Left lung (tissue), 10 donors: ENCODE data around the gene VSNL1. TPM values are rescaled to one million over a fixed set of nuclear protein-coding genes. Genes with fewer than 3 reads are reported as not detected.

Experiments used
- ATAC-seq: fragments of 200-7000 bp; cut with Tn5 transposase; one replicate; pipeline ENCODE4 v1.9.1; 2020; ENCODE audit warnings: moderate library complexity
- DNase-seq, 4 donors: peaks; one replicate each; pipeline ENCODE4 v3.0.0-alpha.2; 2013 to 2020
- H3K27ac ChIP-seq, 2 donors: fragments of 200-600 bp; sonication (generic) in 1 of 2; one replicate each; pipeline versions ENCODE4 v1.5.0 to v1.8.0; 2020 to 2021
- H3K27me3 ChIP-seq, 2 donors: fragments of 200-600 bp; sonication (generic) in 1 of 2; one replicate each; pipeline versions ENCODE4 v1.5.0 to v1.8.0; 2020 to 2021
- H3K36me3 ChIP-seq, 2 donors: fragments of 200-600 bp; sonication (generic) in 1 of 2; one replicate each; pipeline versions ENCODE4 v1.5.0 to v1.8.0; 2020 to 2021
- H3K4me1 ChIP-seq, 2 donors: fragments of 200-600 bp; one replicate each; pipeline ENCODE4 v1.8.0; 2021
- H3K4me3 ChIP-seq, 2 donors: fragments of 200-600 bp; sonication (generic) in 1 of 2; one replicate each; pipeline versions ENCODE4 v1.5.0 to v1.8.0; 2020 to 2021; ENCODE audit warnings: mild to moderate bottlenecking in 1 of 2
- H3K9me3 ChIP-seq, 2 donors: fragments of 200-600 bp; sonication (generic) in 1 of 2; one replicate each; pipeline versions ENCODE4 v1.5.0 to v1.8.0; 2020 to 2021
- intact Hi-C, 2 donors: fragments of 100-400 bp; cut with DNase I; formaldehyde crosslinking; loops; one replicate each; pipeline versions ENCODE4 v1.11.2 to v1.14.2; 2022
- polyA plus RNA-seq, 6 donors: library from polyadenylated mRNA; unstranded; fragments of 120-200 nt; gene quantifications; one replicate each; pipeline ENCODE4 v1.2.1, GENCODE V29; 2013; ENCODE audit not compliant: insufficient read length in 6 of 6
- total RNA-seq, 2 donors: library from RNA; stranded (reverse); fragmentation: NEBNext Ultra II Directional; extraction: Animal tissue kit (Norgen Biotek cat#: 25700); gene quantifications; one replicate each; pipeline ENCODE4 v1.2.1, GENCODE V29; 2021
- TF ChIP-seq, protein P1 (sequence below), 2 donors: fragments of 200-600 bp; sonication (generic) in 1 of 2; IDR thresholded peaks; one replicate each; pipeline versions ENCODE4 v1.5.0 to v1.8.0; 2021; ENCODE audit warnings: antibody characterized with exemption in 2 of 2
- donor health status: DM: no; HTN: yes; CAD: no.
- donor health status: DM: no; HTN: no; CAD: no.

Gene VSNL1
- total and polyA plus RNA-seq, 8 donors: 1.6 to 21.3 (median 16.9) TPM

- Histone ChIP-seq H3K9me3 (no peaks in the 10 kb centered on the region), H3K27me3 (no peaks in the 10 kb centered on the region), H3K27ac (no peak overlapping the region), H3K4me3 (no peak overlapping the region), H3K36me3 (no peaks in the 10 kb centered on the region), H3K4me1 (no peaks in the 10 kb centered on the region)
- ATAC-seq (no peak), DNase-seq (no peak)
- intact Hi-C loops: no loop called here
- TF ChIP-seq, protein P1, sequence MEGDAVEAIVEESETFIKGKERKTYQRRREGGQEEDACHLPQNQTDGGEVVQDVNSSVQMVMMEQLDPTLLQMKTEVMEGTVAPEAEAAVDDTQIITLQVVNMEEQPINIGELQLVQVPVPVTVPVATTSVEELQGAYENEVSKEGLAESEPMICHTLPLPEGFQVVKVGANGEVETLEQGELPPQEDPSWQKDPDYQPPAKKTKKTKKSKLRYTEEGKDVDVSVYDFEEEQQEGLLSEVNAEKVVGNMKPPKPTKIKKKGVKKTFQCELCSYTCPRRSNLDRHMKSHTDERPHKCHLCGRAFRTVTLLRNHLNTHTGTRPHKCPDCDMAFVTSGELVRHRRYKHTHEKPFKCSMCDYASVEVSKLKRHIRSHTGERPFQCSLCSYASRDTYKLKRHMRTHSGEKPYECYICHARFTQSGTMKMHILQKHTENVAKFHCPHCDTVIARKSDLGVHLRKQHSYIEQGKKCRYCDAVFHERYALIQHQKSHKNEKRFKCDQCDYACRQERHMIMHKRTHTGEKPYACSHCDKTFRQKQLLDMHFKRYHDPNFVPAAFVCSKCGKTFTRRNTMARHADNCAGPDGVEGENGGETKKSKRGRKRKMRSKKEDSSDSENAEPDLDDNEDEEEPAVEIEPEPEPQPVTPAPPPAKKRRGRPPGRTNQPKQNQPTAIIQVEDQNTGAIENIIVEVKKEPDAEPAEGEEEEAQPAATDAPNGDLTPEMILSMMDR (IDR thresholded peaks at IDR 0.05): no peak
Observed at GRCh38 chr2:17607379-17607778, 66.9 kb downstream of the VSNL1 start.

DNA sequence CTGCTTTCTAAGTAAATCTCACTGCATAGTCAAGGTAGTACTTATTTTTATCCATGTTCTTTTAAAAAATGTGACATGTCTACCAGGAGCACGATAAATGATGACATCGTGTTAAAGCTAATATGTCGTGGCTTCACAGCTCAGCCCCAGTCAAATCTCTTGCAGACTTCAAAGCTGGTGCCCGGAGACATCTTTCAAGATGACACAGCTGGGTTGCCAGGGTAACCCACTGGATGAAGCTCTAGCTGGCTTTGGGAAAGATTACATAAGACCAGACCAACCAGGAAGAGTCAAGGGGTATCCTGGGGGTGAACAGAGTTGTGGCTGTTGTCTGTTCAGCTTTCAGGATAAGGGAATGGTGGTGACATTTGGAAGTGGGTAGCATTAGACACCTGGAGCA is 67.8 kb downstream of the VSNL1 start:
- TF ChIP-seq, protein P1 (IDR thresholded peaks at IDR 0.05): no peak
- Histone ChIP-seq H3K36me3 (no peaks in the 10 kb centered on the region), H3K9me3 (no peaks in the 10 kb centered on the region), H3K27me3 (no peaks in the 10 kb centered on the region), H3K27ac (no peak overlapping the region), H3K4me1 (no peaks in the 10 kb centered on the region), H3K4me3 (no peak overlapping the region)
- DNase-seq: no peak
- intact Hi-C loops: no loop called here
- ATAC-seq: no peak

DNA sequence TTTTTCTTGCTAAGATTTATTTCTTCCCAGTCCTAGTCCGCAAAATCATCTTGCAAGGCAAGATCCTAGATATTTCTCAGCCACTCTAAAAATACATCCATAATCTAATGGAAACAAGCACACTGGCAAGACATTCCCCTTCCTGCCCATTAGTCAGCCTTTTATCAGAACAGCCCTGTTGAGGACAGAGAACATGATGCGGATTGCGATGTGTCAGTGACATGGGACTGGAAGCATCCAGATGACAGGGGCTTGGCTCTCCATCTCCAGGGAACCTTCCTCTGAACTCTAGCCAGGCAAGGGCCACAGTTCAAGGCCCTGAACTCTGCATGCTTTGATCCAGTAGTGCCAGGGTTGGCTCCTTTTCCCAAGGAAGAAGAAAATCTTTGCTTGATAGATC is 70.0 kb downstream of the VSNL1 start:
- peak in 1 of 4 donors; percentile 12 for DNase-seq
- H3K4me1 ChIP-seq: no peaks in the 10 kb centered on the region
- intact Hi-C loops: no loop called here

GRCh38 chr2:17611036-17611435 is 70.5 kb downstream of the VSNL1 start:
- ATAC-seq (no peak), DNase-seq (no peak)
- Histone ChIP-seq H3K9me3 (no peaks in the 10 kb centered on the region), H3K4me3 (no peak overlapping the region), H3K4me1 (no peaks in the 10 kb centered on the region), H3K36me3 (no peaks in the 10 kb centered on the region), H3K27me3 (no peaks in the 10 kb centered on the region), H3K27ac (no peak overlapping the region)
- TF ChIP-seq, protein P1 (IDR thresholded peaks at IDR 0.05): no peak
- intact Hi-C loops: no loop called here

More for the DNA sequence above, 70.0 kb downstream of the VSNL1 start:
- no peak overlapping the region for H3K27ac ChIP-seq
- TF ChIP-seq, protein P1 (IDR thresholded peaks at IDR 0.05): no peak
- no peaks in the 10 kb centered on the region for H3K9me3 ChIP-seq
- H3K4me3 ChIP-seq: no peak overlapping the region
- ATAC-seq: peak; percentile 32
- H3K36me3 ChIP-seq: no peaks in the 10 kb centered on the region
- H3K27me3 ChIP-seq: no peaks in the 10 kb centered on the region

GRCh38 chr2:17614174-17614930 is 73.9 kb downstream of the VSNL1 start:
- TF ChIP-seq, protein P1 (IDR thresholded peaks at IDR 0.05): no peak
- Histone ChIP-seq H3K36me3 (no peaks in the 10 kb centered on the region), H3K4me3 (no peak overlapping the region), H3K27ac (no peak overlapping the region), H3K4me1 (no peaks in the 10 kb centered on the region), H3K9me3 (no peaks in the 10 kb centered on the region), H3K27me3 (no peaks in the 10 kb centered on the region)
- DNase-seq (no peak), ATAC-seq (no peak)
- intact Hi-C loops: no loop called here
